Esophagus (tissue), 2 donors: ENCODE measurements around the gene OBSCN. TPM values are rescaled to one million over a fixed set of nuclear protein-coding genes. Genes with fewer than 3 reads are reported as not detected.

Source experiments
- H3K27ac ChIP-seq, 2 donors: one replicate each; pipeline ENCODE4 v1.5.1; 2013; ENCODE audit warnings: low read depth in 2 of 2, mild to moderate bottlenecking in 2 of 2, inconsistent platforms in 1 of 2, low read length in 1 of 2, moderate library complexity in 1 of 2
- H3K27me3 ChIP-seq, 2 donors: one replicate each; pipeline ENCODE4 v1.6.1; 2013; ENCODE audit warnings: low read length in 2 of 2, control low read depth in 1 of 2, mild to moderate bottlenecking in 1 of 2; ENCODE audit not compliant: insufficient read depth in 2 of 2, control insufficient read depth in 1 of 2
- H3K36me3 ChIP-seq, 2 donors: one replicate each; pipeline ENCODE4 v1.6.1; 2013; ENCODE audit warnings: low read length in 1 of 2; ENCODE audit not compliant: control insufficient read depth in 2 of 2, insufficient read depth in 2 of 2
- H3K4me1 ChIP-seq, 2 donors: one replicate each; pipeline ENCODE4 v1.6.1; 2013; ENCODE audit warnings: low read length in 1 of 2; ENCODE audit not compliant: control insufficient read depth in 2 of 2, insufficient read depth in 2 of 2
- H3K4me3 ChIP-seq, 2 donors: one replicate each; pipeline ENCODE4 v1.5.1; 2013; ENCODE audit warnings: low read length in 2 of 2, mild to moderate bottlenecking in 2 of 2, low read depth in 1 of 2, moderate library complexity in 1 of 2
- H3K9me3 ChIP-seq, 2 donors: one replicate each; pipeline ENCODE4 v1.6.1; 2013; ENCODE audit warnings: mild to moderate bottlenecking in 2 of 2, low read depth in 1 of 2, low read length in 1 of 2, moderate library complexity in 1 of 2; ENCODE audit not compliant: control insufficient read depth in 2 of 2, insufficient read depth in 1 of 2
- WGBS, 2 donors: extraction: QIAGEN DNeasy Blood & Tissue Kit; methylation state at CpG; one replicate each; pipeline ENCODE4 v1.1.7; 2013; 5-methylcytosine and 5-hydroxymethylcytosine counted together
- polyA plus RNA-seq, 2 donors: library from polyadenylated mRNA; stranded (reverse); fragments of 200-250 nt; gene quantifications; one replicate each; pipeline ENCODE4 v1.2.3, GENCODE V29; 2013
- donor health status: healthy with polysubstance abuse.
- donor health status: Bipolar disorder and iron deficiency.

OBSCN gene
- polyA plus RNA-seq, 2 donors: 7.7 to 20.6 TPM

DNA sequence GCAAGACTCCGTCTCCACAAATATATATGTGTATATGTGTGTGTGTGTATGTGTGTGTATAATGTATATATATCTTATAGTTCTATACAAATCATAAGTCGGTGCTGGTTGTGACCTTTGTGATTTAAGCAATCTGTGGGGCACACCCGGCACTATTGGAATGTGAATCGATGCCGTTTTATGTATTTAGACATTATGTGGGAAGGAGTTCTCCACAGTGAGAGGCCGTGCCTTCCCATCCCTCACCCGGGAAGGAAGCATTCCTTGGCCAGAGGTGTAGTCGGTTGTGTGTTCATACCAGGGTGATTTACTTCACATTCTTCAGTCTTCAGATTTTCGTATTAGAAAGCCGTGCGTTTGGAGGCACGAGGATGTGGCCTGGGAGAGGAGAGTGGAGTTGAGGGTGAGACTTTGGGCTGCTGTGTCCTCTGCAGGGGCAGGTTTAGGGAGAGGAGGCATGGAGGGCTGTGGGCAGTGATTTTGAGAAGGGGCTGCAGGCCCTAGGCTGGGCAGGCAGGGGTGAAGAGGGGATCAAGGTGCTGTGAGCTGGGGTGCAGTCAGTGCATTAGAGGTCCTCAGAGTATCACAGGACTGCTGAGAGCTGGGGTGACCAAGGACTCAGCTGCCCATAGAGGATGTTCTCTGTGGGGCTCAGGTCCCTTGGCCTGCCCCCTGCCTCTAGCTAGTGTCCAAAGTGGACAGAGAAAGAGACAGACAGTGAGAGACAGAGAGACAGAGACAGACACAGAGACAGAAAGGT, 141.0 kb downstream of the OBSCN start:
- no peak overlapping the region for H3K27ac ChIP-seq
- no peak overlapping the region for H3K4me3 ChIP-seq
- no peaks in the 10 kb centered on the region for H3K4me1 ChIP-seq
- no peaks in the 10 kb centered on the region for H3K27me3 ChIP-seq
- H3K9me3 ChIP-seq: peaks cover 0 to 3% of the 10 kb centered on the region in 2 donors
- WGBS, 2 donors: 64 to 73% methylated on average over 12 of the region's 12 CpGs
- H3K36me3 ChIP-seq: peaks cover 0 to 4% of the 10 kb centered on the region in 2 donors

GRCh38 chr1:228349701-228350171, 141.9 kb downstream of the OBSCN start:
- 95% methylated on average over 15 of the region's 15 CpGs for whole genome bisulfite sequencing, 2 donors
- H3K4me3 ChIP-seq: no peak overlapping the region
- peaks cover 0 to 4% of the 10 kb centered on the region in 2 donors for H3K36me3 ChIP-seq
- H3K4me1 ChIP-seq: no peaks in the 10 kb centered on the region
- no peaks in the 10 kb centered on the region for H3K27me3 ChIP-seq
- no peak overlapping the region for H3K27ac ChIP-seq
- no peaks in the 10 kb centered on the region for H3K9me3 ChIP-seq

GRCh38 chr1:228350179-228350742, 142.4 kb downstream of the OBSCN start:
- Histone ChIP-seq H3K36me3 (peaks cover 0 to 4% of the 10 kb centered on the region in 2 donors), H3K27ac (no peak overlapping the region), H3K4me3 (no peak overlapping the region), H3K27me3 (no peaks in the 10 kb centered on the region), H3K9me3 (no peaks in the 10 kb centered on the region), H3K4me1 (no peaks in the 10 kb centered on the region)
- 91% methylated on average over 1 of the region's 1 CpG for WGBS, 2 donors

GRCh38 chr1:228350831-228351781, 143.3 kb downstream of the OBSCN start:
- H3K4me3 ChIP-seq: no peak overlapping the region
- no peak overlapping the region for H3K27ac ChIP-seq
- no peaks in the 10 kb centered on the region for H3K9me3 ChIP-seq
- peaks cover 0 to 4% of the 10 kb centered on the region in 2 donors for H3K36me3 ChIP-seq
- H3K27me3 ChIP-seq: no peaks in the 10 kb centered on the region
- no peaks in the 10 kb centered on the region for H3K4me1 ChIP-seq
- 87 to 88% methylated on average over 36 to 37 of the region's 37 CpGs for WGBS, 2 donors

- Histone ChIP-seq H3K9me3 (no peaks in the 10 kb centered on the region), H3K36me3 (peaks cover 0 to 4% of the 10 kb centered on the region in 2 donors), H3K27me3 (no peaks in the 10 kb centered on the region), H3K27ac (no peak overlapping the region), H3K4me3 (no peak overlapping the region), H3K4me1 (no peaks in the 10 kb centered on the region)
- 83 to 85% methylated on average over 13 of the region's 13 CpGs for WGBS, 2 donors
These were observed 144.0 kb downstream of the OBSCN start for GRCh38 chr1:228351850-228352249.

DNA sequence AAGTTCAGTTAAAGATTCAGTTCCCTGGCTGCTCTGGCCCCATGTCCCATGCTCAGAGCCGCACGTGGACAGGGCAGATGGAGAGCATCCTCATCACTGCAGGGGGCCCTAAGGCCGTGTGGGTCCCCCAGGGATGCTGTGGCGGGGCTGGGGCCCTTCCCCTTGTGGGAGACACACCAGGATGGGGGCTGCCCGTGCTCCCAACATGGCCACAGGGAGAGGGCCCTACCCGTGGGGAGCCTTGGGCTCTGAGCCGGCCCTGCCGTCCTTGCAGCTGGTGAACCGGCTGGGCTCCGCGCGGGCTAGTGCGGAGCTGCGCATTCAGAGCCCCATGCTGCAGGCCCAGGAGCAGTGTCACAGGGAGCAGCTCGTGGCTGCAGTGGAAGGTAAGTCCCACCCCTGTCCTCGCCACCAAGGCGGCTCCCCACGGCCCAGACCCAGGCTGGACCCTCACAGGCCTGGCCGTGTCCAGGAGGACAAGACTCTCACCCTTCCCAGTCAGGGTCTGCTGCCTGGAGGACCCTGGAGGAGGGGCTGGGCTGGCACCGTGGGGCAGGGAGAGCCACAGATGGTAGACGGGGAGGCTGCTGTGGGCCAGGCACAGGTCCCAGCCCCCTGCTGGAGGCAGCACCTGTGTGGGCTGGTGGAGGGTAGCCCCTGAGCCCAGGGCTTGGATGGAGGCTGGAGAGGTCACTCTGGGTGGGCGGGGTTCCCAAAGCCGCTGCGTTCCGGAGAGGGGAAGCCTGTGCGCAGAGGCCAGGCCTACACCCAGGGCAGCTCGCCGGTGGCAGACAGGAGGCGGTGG, 145.0 kb downstream of the OBSCN start:
- Histone ChIP-seq H3K27ac (no peak overlapping the region), H3K36me3 (peaks cover 0 to 4% of the 10 kb centered on the region in 2 donors), H3K9me3 (no peaks in the 10 kb centered on the region), H3K4me1 (no peaks in the 10 kb centered on the region), H3K4me3 (no peak overlapping the region), H3K27me3 (no peaks in the 10 kb centered on the region)
- 92 to 93% methylated on average over 28 to 29 of the region's 29 CpGs for WGBS, 2 donors

GRCh38 chr1:228353601-228354371, 145.9 kb downstream of the OBSCN start:
- Histone ChIP-seq H3K27ac (no peak overlapping the region), H3K27me3 (no peaks in the 10 kb centered on the region), H3K4me1 (no peaks in the 10 kb centered on the region), H3K4me3 (no peak overlapping the region), H3K9me3 (no peaks in the 10 kb centered on the region), H3K36me3 (peaks cover 0 to 4% of the 10 kb centered on the region in 2 donors)
- 78 to 84% methylated on average over 11 of the region's 11 CpGs for WGBS, 2 donors

DNA sequence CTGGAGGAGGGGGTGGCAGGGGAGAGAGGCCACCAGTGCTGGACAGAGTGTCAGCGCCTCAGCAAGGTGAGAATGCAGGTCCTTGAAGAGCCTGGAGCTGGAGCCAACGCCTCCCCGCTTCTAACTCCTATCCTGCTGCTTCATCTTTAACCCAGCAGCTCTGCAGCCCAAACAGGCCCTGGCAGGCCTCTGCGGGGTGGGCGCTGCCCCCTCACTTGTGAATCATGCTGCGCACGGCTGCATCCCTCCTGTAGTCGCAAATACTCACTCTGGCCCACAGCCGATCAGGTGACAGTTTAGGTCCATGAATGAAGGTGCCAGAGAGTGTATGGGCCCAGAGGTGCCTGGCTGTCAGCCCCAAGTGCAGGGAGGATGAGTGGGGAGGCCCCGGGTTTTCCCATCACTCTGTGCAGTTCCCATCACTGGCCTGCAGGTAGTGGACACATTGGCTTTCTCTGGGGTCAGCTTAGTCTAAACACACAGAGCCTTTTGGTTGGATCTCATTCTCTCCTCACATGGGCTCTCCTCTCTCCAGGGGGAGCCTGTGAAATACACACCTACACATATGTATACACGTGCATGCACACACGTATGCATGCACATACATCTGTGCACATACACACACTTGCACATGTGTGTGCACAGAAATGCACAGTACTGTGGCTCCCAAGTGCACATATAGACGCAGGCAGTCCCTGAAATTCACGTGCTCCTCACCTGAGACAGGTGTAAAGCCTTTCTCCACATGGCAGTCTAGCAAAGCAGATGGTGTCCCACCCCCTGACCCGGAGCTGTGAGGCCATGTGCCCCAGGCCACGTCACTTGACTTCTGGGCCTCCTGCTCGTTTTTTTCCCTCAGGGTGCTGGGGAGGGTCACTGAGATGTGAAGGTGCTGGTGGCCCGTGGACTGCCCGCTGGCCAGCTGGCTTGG, 146.8 kb downstream of the OBSCN start:
- H3K9me3 ChIP-seq: no peaks in the 10 kb centered on the region
- H3K4me3 ChIP-seq: no peak overlapping the region
- H3K36me3 ChIP-seq: peaks cover 0 to 4% of the 10 kb centered on the region in 2 donors
- H3K27ac ChIP-seq: no peak overlapping the region
- no peaks in the 10 kb centered on the region for H3K4me1 ChIP-seq
- H3K27me3 ChIP-seq: no peaks in the 10 kb centered on the region
- 74% methylated on average over 19 of the region's 19 CpGs for WGBS, 2 donors
